SU-DHL-6 (cell line): ENCODE results near the gene ASCC2.

ENCODE experiments used
- H2AFZ ChIP-seq: fragments of 200-600 bp; sonication (generic); 2 replicates; pipeline ENCODE4 v1.6.1; 2014; ENCODE audit warnings: low read depth, mild to moderate bottlenecking, moderate library complexity, mixed read lengths, antibody characterized with exemption, low read length; ENCODE audit not compliant: severe bottlenecking
- H3F3A ChIP-seq: fragments of 200-600 bp; shearing (Covaris generic); 2 replicates; pipeline ENCODE4 v1.6.0; 2016; ENCODE audit warnings: antibody characterized with exemption, mild to moderate bottlenecking; ENCODE audit not compliant: insufficient read depth
- H3K27ac ChIP-seq: fragments of 200-600 bp; sonication (generic); 2 replicates; pipeline ENCODE4 v1.5.1; 2016; ENCODE audit warnings: low read depth, mild to moderate bottlenecking, low read length, moderate library complexity, mixed read lengths
- H3K27me3 ChIP-seq: fragments of 200-600 bp; sonication (generic), shearing (Covaris generic); 2 replicates; pipeline ENCODE4 v1.6.0; 2014; ENCODE audit warnings: mild to moderate bottlenecking, low read length
- H3K36me3 ChIP-seq: fragments of 200-600 bp; sonication (generic); 2 replicates; pipeline ENCODE4 v1.6.1; 2014; ENCODE audit warnings: mild to moderate bottlenecking, low read length, mixed read lengths
- H3K4me2 ChIP-seq: fragments of 300-600, 200-600 bp; shearing (Covaris generic), sonication (generic); 2 replicates; pipeline ENCODE4 v1.6.0; 2014; ENCODE audit warnings: low read length, low read depth, mild to moderate bottlenecking; ENCODE audit not compliant: poor library complexity, severe bottlenecking
- H3K4me3 ChIP-seq: fragments of 200-600 bp; sonication (generic); 2 replicates; pipeline ENCODE4 v1.5.1; 2014; ENCODE audit warnings: antibody characterized with exemption, low read length, mild to moderate bottlenecking, mixed read lengths; ENCODE audit not compliant: insufficient read depth, poor library complexity, severe bottlenecking
- H3K79me2 ChIP-seq: fragments of 200-600 bp; sonication (generic); 2 replicates; pipeline ENCODE4 v1.6.1; 2014; ENCODE audit warnings: mild to moderate bottlenecking, low read length, moderate library complexity; ENCODE audit not compliant: insufficient read depth
- H3K9ac ChIP-seq: fragments of 200-600 bp; sonication (generic); 2 replicates; pipeline ENCODE4 v1.7.0; 2014; ENCODE audit warnings: mild to moderate bottlenecking, low read length
- H3K9me2 ChIP-seq: fragments of 200-600 bp; sonication (generic); replicated peaks from 2 replicates; pipeline ENCODE4 v1.6.1; 2014; ENCODE audit warnings: low read length; ENCODE audit not compliant: insufficient read depth
- H3K9me3 ChIP-seq: fragments of 200-600 bp; sonication (generic); 2 replicates; pipeline ENCODE4 v1.6.1; 2014; ENCODE audit warnings: low read length, mixed read lengths; ENCODE audit not compliant: insufficient read depth
- H4K20me1 ChIP-seq: fragments of 200-600 bp; sonication (generic); 2 replicates; pipeline ENCODE4 v1.6.1; 2014; ENCODE audit warnings: low read depth, mild to moderate bottlenecking, antibody characterized with exemption, low read length, moderate library complexity, mixed read lengths
- EZH2phosphoT487 ChIP-seq: fragments of 200-600 bp; sonication (generic), shearing (Covaris generic); conservative IDR thresholded peaks from 2 replicates; pipeline ENCODE4 v1.6.1; 2018; ENCODE audit warnings: mild to moderate bottlenecking, antibody characterized with exemption, low read length, moderate library complexity, mixed read lengths
- TF ChIP-seq, protein P1 (sequence below): fragments of 200-600 bp; sonication (generic); IDR thresholded peaks from one replicate; pipeline ENCODE4 v1.5.1; 2017; ENCODE audit warnings: antibody characterized with exemption, mild to moderate bottlenecking, low read length, moderate library complexity; ENCODE audit not compliant: insufficient read depth, poor library complexity, severe bottlenecking

The ASCC2 gene

DNA sequence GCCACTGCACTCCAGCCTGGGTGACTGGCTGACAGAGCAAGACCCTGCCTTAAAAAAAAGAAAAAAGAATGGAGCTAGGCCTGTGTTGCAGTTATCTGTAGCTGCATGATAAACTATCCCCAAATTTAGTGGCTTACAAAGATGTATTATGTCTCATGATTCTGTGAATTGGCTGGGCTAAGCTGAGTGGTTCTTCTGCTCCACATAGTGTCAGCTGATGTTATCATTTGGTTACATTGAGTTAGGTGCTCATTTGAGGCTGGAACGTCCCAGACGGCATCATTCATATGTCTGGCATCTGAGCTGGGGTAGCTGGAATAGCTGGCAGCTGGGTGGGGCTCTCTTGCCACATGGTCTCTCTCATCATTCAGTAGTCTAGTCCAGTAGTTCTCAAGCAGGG, 8.2 kb upstream of the ASCC2 start:
- H3K36me3 ChIP-seq, result no peaks in the 10 kb centered on the region
- no peaks in the 10 kb centered on the region for H3K9me3 ChIP-seq
- no peaks in the 10 kb centered on the region for H3K79me2 ChIP-seq
- no peak overlapping the region for H3K27ac ChIP-seq
- H3K9ac ChIP-seq, result no peak overlapping the region
- H3F3A ChIP-seq, result no peaks in the 10 kb centered on the region
- H2AFZ ChIP-seq, result no peak overlapping the region
- no peak overlapping the region for H3K4me3 ChIP-seq
- no peaks in the 10 kb centered on the region for H3K27me3 ChIP-seq
- no peak for TF ChIP-seq EZH2phosphoT487
- TF ChIP-seq, protein P1, sequence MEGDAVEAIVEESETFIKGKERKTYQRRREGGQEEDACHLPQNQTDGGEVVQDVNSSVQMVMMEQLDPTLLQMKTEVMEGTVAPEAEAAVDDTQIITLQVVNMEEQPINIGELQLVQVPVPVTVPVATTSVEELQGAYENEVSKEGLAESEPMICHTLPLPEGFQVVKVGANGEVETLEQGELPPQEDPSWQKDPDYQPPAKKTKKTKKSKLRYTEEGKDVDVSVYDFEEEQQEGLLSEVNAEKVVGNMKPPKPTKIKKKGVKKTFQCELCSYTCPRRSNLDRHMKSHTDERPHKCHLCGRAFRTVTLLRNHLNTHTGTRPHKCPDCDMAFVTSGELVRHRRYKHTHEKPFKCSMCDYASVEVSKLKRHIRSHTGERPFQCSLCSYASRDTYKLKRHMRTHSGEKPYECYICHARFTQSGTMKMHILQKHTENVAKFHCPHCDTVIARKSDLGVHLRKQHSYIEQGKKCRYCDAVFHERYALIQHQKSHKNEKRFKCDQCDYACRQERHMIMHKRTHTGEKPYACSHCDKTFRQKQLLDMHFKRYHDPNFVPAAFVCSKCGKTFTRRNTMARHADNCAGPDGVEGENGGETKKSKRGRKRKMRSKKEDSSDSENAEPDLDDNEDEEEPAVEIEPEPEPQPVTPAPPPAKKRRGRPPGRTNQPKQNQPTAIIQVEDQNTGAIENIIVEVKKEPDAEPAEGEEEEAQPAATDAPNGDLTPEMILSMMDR, result no peak
- H3K9me2 ChIP-seq, result no peaks in the 10 kb centered on the region
- no peak overlapping the region for H3K4me2 ChIP-seq
- H4K20me1 ChIP-seq, result no peaks in the 10 kb centered on the region

DNA sequence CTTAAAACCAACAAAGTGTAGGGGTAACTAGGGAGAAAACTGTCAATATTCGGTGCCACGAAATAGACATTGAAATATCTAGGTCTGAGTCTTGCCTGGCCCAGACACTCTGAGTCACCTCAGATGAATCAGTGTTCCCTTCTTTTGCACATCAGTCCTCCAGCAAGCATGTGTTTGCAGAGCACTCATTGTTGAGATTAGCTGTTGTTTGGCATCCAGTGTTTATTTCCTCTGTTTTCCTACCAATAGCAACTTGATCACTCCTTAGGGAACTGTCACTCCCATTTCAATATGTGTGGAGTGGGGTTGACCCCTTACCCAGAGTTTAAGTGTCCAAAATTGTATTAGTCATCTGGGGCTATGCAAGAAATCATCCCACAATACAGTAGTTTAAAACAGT, 4.7 kb upstream of the ASCC2 start:
- Histone ChIP-seq H3K9ac (no peak overlapping the region), H3K4me3 (no peak overlapping the region), H4K20me1 (no peaks in the 10 kb centered on the region), H3K4me2 (no peak overlapping the region), H3F3A (no peaks in the 10 kb centered on the region), H3K27me3 (no peaks in the 10 kb centered on the region), H3K9me2 (no peaks in the 10 kb centered on the region), H3K9me3 (no peaks in the 10 kb centered on the region), H3K79me2 (peaks cover 2% of the 10 kb centered on the region; the same call in 1 of the 2 replicates), H2AFZ (no peak overlapping the region), H3K27ac (no peak overlapping the region), H3K36me3 (no peaks in the 10 kb centered on the region)
- TF ChIP-seq EZH2phosphoT487, result no peak
- TF ChIP-seq, protein P1, result no peak

DNA sequence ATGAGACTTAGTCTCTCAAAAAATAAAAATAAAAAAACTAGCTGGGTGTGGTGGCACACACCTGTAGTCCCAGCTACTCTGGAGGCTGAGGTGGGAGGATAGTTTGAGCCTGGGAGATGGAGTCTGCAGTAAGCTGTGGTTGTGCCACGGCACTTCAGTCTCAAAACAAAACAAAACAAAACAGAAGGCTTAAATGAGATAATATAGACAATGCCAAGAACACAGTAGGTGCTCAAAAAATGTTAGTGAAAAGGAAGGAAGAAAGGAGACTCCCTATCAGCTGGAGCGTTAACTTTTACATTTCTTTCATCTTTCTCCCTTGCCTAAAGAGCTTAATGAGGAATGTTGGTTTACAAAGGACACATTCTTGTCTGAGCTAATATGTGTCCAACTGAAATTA, 4.1 kb upstream of the ASCC2 start:
- no peaks in the 10 kb centered on the region for H3K36me3 ChIP-seq
- H3K27ac ChIP-seq, result no peak overlapping the region
- no peaks in the 10 kb centered on the region for H3F3A ChIP-seq
- no peak overlapping the region for H2AFZ ChIP-seq
- no peaks in the 10 kb centered on the region for H3K9me3 ChIP-seq
- H3K27me3 ChIP-seq, result no peaks in the 10 kb centered on the region
- no peaks in the 10 kb centered on the region for H3K9me2 ChIP-seq
- H3K79me2 ChIP-seq, result peaks cover 7% of the 10 kb centered on the region; the same call in 1 of the 2 replicates
- H3K9ac ChIP-seq, result no peak overlapping the region
- H4K20me1 ChIP-seq, result no peaks in the 10 kb centered on the region
- TF ChIP-seq, protein P1, result no peak
- no peak for TF ChIP-seq EZH2phosphoT487
- H3K4me3 ChIP-seq, result no peak overlapping the region
- no peak overlapping the region for H3K4me2 ChIP-seq

DNA sequence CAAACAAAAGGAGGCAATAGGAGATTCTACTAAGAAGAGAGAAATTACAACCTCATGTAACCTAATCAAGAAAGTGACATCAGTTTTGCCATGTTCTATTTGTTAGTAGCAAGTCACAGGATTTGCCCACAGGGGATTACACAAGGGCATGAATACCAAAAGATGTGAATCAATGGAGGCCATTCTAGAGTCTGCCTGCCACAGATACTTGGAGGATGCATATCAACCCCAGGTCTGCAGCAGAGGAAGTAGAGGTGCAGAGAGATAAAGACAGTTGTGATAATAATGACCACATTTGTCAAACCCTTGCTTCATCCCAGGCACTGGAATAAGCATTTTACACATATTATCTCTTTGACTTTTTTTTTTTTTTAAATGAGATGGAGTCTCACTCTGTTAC, 2.4 kb upstream of the ASCC2 start:
- Histone ChIP-seq H3K79me2 (peaks cover 24% of the 10 kb centered on the region), H3K36me3 (no peaks in the 10 kb centered on the region), H3K27ac (no peak overlapping the region), H3F3A (no peaks in the 10 kb centered on the region), H3K4me3 (no peak overlapping the region), H3K9ac (no peak overlapping the region), H3K9me3 (no peaks in the 10 kb centered on the region), H2AFZ (no peak overlapping the region), H3K4me2 (no peak overlapping the region), H3K9me2 (no peaks in the 10 kb centered on the region), H3K27me3 (no peaks in the 10 kb centered on the region), H4K20me1 (no peaks in the 10 kb centered on the region)
- TF ChIP-seq, protein P1, result no peak
- TF ChIP-seq EZH2phosphoT487, result no peak
